H1 (cell line): ENCODE results near the gene ARID5A.

Source experiments
- CEBPB ChIP-seq: IDR thresholded peaks from 2 replicates; pipeline ENCODE4 v1.6.1; 2012; ENCODE audit warnings: low read depth, low read length
- EP300 ChIP-seq, 2 experiments: IDR thresholded peaks; 1 replicate in 1 of 2; 2 replicates in 1 of 2; pipeline ENCODE4 v1.6.1; 2011 to 2012; ENCODE audit warnings: low read depth in 2 of 2, low read length in 2 of 2, mild to moderate bottlenecking in 2 of 2, borderline replicate concordance in 1 of 2, inconsistent platforms in 1 of 2, moderate library complexity in 1 of 2
- GABPA ChIP-seq: IDR thresholded peaks from 2 replicates; pipeline ENCODE4 v1.6.1; 2011; ENCODE audit warnings: mild to moderate bottlenecking, low read length, moderate library complexity, borderline replicate concordance; ENCODE audit not compliant: insufficient read depth
- POLR2A ChIP-seq, 2 experiments: IDR thresholded peaks; 1 replicate in 1 of 2; 2 replicates in 1 of 2; pipeline ENCODE4 v1.6.1; 2011; ENCODE audit warnings: low read depth in 2 of 2, low read length in 2 of 2, mild to moderate bottlenecking in 2 of 2; ENCODE audit errors: control extremely low read depth in 1 of 2
- POLR2AphosphoS5 ChIP-seq: IDR thresholded peaks from 2 replicates; pipeline ENCODE4 v1.6.1; 2011; ENCODE audit warnings: low read depth, low read length
- TAF1 ChIP-seq: IDR thresholded peaks from 2 replicates; pipeline ENCODE4 v1.6.1; 2011; ENCODE audit warnings: mild to moderate bottlenecking, low read depth, low read length
- TF ChIP-seq, protein P1 (sequence below), 3 experiments: IDR thresholded peaks; 1 replicate in 2 of 3; 2 replicates in 1 of 3; pipeline versions ENCODE4 v1.5.1 to v1.6.1; 2011; ENCODE audit warnings: low read length in 3 of 3, mild to moderate bottlenecking in 3 of 3, inconsistent platforms in 2 of 3, low read depth in 1 of 3, moderate library complexity in 1 of 3; ENCODE audit not compliant: insufficient read depth in 1 of 3; ENCODE audit errors: control extremely low read depth in 1 of 3
- TF ChIP-seq, protein P2 (sequence below): IDR thresholded peaks from 2 replicates; pipeline ENCODE4 v1.6.1; 2011; ENCODE audit warnings: low read length, improper control_type of control experiment

DNA sequence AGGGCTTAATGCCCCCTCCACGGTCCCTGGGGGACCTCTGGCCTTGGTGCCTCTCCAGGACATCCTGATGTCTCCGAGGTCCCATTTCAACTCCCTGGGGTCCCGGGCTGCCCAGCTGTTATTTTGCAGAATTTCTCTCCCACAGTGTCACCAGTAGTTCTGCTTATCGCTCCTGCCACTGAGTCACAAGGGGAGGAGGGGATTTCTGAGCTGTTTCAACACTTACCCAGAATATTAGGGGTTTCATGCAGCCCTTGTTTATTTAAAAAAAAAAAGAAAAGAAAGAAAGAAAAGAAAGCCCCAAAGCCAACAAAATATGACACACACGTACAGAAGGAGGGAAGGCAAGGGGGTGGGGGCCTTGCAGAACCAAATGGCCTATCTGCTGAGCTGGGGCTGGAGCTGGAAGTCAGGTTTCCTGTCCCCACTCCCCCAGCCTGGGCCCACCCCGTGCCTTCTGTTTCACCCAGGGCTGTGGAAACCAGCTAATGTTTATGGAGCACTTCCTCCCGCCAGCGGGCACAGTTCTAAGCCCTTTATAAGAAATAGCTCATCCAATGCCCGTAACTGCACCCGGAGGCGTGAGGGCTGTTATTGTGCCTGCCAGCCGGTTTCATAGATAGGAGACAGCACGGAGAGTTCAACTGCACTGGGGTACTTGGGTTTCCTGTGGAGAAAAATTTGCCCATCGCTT lies 8.4 kb upstream of the ARID5A start:
- TF ChIP-seq, protein P1, sequence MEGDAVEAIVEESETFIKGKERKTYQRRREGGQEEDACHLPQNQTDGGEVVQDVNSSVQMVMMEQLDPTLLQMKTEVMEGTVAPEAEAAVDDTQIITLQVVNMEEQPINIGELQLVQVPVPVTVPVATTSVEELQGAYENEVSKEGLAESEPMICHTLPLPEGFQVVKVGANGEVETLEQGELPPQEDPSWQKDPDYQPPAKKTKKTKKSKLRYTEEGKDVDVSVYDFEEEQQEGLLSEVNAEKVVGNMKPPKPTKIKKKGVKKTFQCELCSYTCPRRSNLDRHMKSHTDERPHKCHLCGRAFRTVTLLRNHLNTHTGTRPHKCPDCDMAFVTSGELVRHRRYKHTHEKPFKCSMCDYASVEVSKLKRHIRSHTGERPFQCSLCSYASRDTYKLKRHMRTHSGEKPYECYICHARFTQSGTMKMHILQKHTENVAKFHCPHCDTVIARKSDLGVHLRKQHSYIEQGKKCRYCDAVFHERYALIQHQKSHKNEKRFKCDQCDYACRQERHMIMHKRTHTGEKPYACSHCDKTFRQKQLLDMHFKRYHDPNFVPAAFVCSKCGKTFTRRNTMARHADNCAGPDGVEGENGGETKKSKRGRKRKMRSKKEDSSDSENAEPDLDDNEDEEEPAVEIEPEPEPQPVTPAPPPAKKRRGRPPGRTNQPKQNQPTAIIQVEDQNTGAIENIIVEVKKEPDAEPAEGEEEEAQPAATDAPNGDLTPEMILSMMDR (IDR thresholded peaks at IDR 0.05; ENCODE audit: control extremely low read depth in 1 of 3, insufficient read depth in 1 of 3, low read depth in 1 of 3, low read length in 3 of 3), result no peak
- TF ChIP-seq POLR2A (IDR thresholded peaks at IDR 0.05; ENCODE audit: control extremely low read depth in 1 of 2, low read depth in 2 of 2, low read length in 2 of 2), result no peak
- TF ChIP-seq POLR2AphosphoS5, result no peak
- TF ChIP-seq GABPA, result no peak
- TF ChIP-seq, protein P2, sequence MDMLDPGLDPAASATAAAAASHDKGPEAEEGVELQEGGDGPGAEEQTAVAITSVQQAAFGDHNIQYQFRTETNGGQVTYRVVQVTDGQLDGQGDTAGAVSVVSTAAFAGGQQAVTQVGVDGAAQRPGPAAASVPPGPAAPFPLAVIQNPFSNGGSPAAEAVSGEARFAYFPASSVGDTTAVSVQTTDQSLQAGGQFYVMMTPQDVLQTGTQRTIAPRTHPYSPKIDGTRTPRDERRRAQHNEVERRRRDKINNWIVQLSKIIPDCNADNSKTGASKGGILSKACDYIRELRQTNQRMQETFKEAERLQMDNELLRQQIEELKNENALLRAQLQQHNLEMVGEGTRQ, result no peak
- TF ChIP-seq EP300 (IDR thresholded peaks at IDR 0.05; ENCODE audit: borderline replicate concordance in 1 of 2, low read depth in 2 of 2, low read length in 2 of 2), result no peak
- no peak for TF ChIP-seq CEBPB
- no peak for TF ChIP-seq TAF1
